OCI-LY3 (cell line): Measurements from ENCODE around the gene TASL.

ENCODE experiments used
- H2AFZ ChIP-seq: fragments of 200-600, 300-600 bp; shearing (Covaris generic); 2 replicates; pipeline ENCODE4 v1.6.0; 2014; ENCODE audit warnings: antibody characterized with exemption, low read depth, low read length
- H3K27ac ChIP-seq: fragments of 200-600, 300-600 bp; sonication (generic); 2 replicates; pipeline ENCODE4 v1.5.1; 2014; ENCODE audit warnings: mild to moderate bottlenecking, low read length, moderate library complexity, mixed read lengths
- H3K27me3 ChIP-seq: fragments of 200-600, 300-600 bp; sonication (generic); 2 replicates; pipeline ENCODE4 v1.6.1; 2014; ENCODE audit warnings: low read depth, low read length, mixed read lengths
- H3K36me3 ChIP-seq: fragments of 200-600, 300-600 bp; sonication (generic); replicated peaks from 2 replicates; pipeline ENCODE3; 2014; ENCODE audit warnings: low read depth, low read length, mixed read lengths
- H3K4me1 ChIP-seq: fragments of 300-600, 200-600 bp; sonication (generic); 2 replicates; pipeline ENCODE4 v1.6.1; 2014; ENCODE audit warnings: low read length, mixed read lengths
- H3K4me2 ChIP-seq: fragments of 200-600, 300-600 bp; sonication (generic); 2 replicates; pipeline ENCODE4 v1.6.1; 2014; ENCODE audit warnings: low read length, mixed read lengths
- H3K4me3 ChIP-seq: fragments of 300-600, 200-600 bp; sonication (generic); 2 replicates; pipeline ENCODE4 v1.5.1; 2014; ENCODE audit warnings: antibody characterized with exemption, mild to moderate bottlenecking, low read length, moderate library complexity
- H3K79me2 ChIP-seq: fragments of 300-600, 200-600 bp; shearing (Covaris generic); 2 replicates; pipeline ENCODE4 v1.6.1; 2014; ENCODE audit warnings: mild to moderate bottlenecking, low read length, mixed read lengths
- H3K9ac ChIP-seq: fragments of 300-600, 200-600 bp; shearing (Covaris generic); 2 replicates; pipeline ENCODE4 v1.6.0; 2014; ENCODE audit warnings: mild to moderate bottlenecking, low read length, moderate library complexity
- H3K9me3 ChIP-seq: fragments of 200-600, 300-600 bp; shearing (Covaris generic); 2 replicates; pipeline ENCODE4 v1.6.1; 2014; ENCODE audit warnings: low read length, mixed read lengths; ENCODE audit not compliant: insufficient read depth
- H4K20me1 ChIP-seq: fragments of 200-600, 300-600 bp; sonication (generic); 2 replicates; pipeline ENCODE4 v1.6.1; 2016; ENCODE audit warnings: low read length, mixed read lengths; ENCODE audit not compliant: insufficient read depth
- EZH2phosphoT487 ChIP-seq: fragments of 200-600 bp; shearing (Covaris generic); IDR thresholded peaks from 2 replicates; pipeline ENCODE4 v1.6.1; 2018; ENCODE audit warnings: antibody characterized with exemption, mixed run types, low read depth
- TF ChIP-seq, protein P1 (sequence below): fragments of 200-600, 300-600 bp; sonication (generic); IDR thresholded peaks from 2 replicates; pipeline ENCODE4 v1.5.1; 2014; ENCODE audit warnings: antibody characterized with exemption, low read length, low read depth

TASL gene

GRCh38 chrX:30525732-30526131 lies 51.8 kb downstream of the TASL start:
- Histone ChIP-seq H3K4me1 (no peaks in the 10 kb centered on the region), H3K4me2 (no peak overlapping the region), H3K27ac (no peak overlapping the region), H3K79me2 (no peaks in the 10 kb centered on the region), H3K27me3 (no peaks in the 10 kb centered on the region), H3K36me3 (peaks cover 3% of the 10 kb centered on the region), H3K4me3 (no peak overlapping the region), H2AFZ (no peak overlapping the region), H3K9ac (no peak overlapping the region), H4K20me1 (no peaks in the 10 kb centered on the region), H3K9me3 (no peaks in the 10 kb centered on the region)
- TF ChIP-seq, protein P1, sequence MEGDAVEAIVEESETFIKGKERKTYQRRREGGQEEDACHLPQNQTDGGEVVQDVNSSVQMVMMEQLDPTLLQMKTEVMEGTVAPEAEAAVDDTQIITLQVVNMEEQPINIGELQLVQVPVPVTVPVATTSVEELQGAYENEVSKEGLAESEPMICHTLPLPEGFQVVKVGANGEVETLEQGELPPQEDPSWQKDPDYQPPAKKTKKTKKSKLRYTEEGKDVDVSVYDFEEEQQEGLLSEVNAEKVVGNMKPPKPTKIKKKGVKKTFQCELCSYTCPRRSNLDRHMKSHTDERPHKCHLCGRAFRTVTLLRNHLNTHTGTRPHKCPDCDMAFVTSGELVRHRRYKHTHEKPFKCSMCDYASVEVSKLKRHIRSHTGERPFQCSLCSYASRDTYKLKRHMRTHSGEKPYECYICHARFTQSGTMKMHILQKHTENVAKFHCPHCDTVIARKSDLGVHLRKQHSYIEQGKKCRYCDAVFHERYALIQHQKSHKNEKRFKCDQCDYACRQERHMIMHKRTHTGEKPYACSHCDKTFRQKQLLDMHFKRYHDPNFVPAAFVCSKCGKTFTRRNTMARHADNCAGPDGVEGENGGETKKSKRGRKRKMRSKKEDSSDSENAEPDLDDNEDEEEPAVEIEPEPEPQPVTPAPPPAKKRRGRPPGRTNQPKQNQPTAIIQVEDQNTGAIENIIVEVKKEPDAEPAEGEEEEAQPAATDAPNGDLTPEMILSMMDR = no peak
- TF ChIP-seq EZH2phosphoT487 = no peak

DNA sequence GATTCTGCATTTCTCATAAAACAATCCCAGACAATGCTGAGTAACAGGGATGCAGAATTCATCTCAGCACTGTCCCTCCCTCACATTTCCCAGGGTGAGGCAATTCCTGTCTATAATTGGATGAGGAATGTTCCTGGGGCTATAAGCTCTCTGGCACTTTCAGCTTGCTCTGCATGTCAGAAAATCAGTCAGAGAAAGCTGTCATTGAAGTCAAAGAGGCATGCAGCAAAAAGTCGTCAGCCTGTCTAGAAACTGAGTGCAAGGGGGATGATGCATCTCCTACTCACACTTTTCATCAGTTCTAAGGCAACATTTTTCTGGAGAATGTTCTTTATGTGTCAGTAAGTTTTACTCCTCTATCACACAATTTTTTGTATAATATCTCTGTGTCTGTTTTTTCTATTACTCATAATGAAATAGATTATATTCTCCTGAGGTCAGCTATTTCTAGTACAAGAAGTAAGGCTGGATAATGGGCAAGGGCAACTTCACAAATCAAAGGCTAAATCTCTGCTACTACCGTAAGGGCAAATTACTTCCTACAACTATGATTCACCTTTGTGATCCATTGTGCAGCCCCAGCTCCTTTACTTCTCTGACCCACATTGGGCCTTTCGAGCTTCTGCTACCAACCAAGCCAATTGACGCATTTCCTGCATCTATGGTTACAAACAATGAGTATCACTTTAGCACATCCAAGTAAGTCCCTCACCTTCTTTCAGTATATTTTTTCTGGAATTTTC lies 56.0 kb downstream of the TASL start:
- Histone ChIP-seq H3K27ac (no peak overlapping the region), H3K4me2 (no peak overlapping the region), H3K4me1 (no peaks in the 10 kb centered on the region), H2AFZ (no peak overlapping the region), H3K27me3 (no peaks in the 10 kb centered on the region), H3K79me2 (no peaks in the 10 kb centered on the region), H3K4me3 (no peak overlapping the region), H3K36me3 (no peaks in the 10 kb centered on the region), H3K9me3 (no peaks in the 10 kb centered on the region), H4K20me1 (no peaks in the 10 kb centered on the region), H3K9ac (no peak overlapping the region)
- no peak for TF ChIP-seq EZH2phosphoT487
- TF ChIP-seq, protein P1 = no peak

GRCh38 chrX:30513284-30513683 lies 64.3 kb downstream of the TASL start:
- H2AFZ ChIP-seq = 0 out of 2 replicates have a peak overlapping the region, but pooled peaks have one; percentile 58
- peak overlapping the region; percentile 45 for H3K4me3 ChIP-seq
- no peak overlapping the region for H3K9ac ChIP-seq
- peak overlapping the region; percentile 63 for H3K4me2 ChIP-seq
- no peak overlapping the region for H3K27ac ChIP-seq
- no peaks in the 10 kb centered on the region for H3K79me2 ChIP-seq
- TF ChIP-seq, protein P1 = peak; percentile 68
- TF ChIP-seq EZH2phosphoT487 = no peak
- no peaks in the 10 kb centered on the region for H3K9me3 ChIP-seq
- H3K27me3 ChIP-seq = no peaks in the 10 kb centered on the region
- H3K4me1 ChIP-seq = peaks cover 5% of the 10 kb centered on the region; the same call in 1 of the 2 replicates
- no peaks in the 10 kb centered on the region for H4K20me1 ChIP-seq
- no peaks in the 10 kb centered on the region for H3K36me3 ChIP-seq
